Activated naive CD4-positive, alpha-beta T cell (primary cell): Measurements from ENCODE around the gene NCK2.

Source experiments
- DNase-seq, 4 experiments: peaks; one replicate each; lab custom pipeline; 2025; lab: John Stamatoyannopoulos, UW

Gene NCK2

DNA sequence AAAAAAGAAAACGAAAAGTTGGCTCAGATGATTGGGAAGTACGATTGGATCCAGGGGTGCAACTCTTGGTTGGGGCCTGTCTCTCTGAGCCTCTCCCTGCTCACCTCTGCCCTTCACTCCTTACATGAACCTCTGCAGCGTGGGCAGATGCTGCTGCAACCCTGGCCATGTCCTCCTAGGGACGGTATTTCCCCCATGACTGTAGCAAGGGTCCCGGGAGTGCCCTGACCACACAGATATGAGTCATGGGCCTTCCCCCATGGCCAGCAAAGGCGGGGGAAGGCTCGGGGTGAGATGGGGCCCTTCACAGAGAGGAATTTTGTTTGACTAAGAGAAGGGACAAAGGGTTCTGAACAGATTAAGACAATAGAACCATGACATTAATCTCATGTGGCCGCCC is 129.0 kb downstream of the NCK2 start:
- DNase-seq = no peak

DNA sequence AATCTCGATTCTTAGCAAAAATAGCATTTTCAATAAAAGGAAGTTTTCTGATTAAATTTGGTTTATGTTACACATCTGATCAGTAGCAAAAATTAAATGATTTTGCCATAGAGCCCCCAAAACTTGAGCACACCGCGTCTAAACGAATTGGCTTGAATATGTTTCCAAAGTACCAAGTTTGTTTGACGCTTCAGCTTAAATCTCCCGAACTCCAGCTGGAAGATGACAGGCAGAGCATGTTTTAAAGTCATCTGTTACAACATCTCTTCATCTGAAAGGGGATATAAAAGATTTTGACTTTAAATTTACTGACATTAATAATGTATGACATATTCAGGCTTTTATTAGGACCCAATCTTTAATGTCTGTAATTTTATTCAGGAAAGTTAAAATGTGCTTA is 129.8 kb downstream of the NCK2 start:
- DNase-seq = no peak

DNA sequence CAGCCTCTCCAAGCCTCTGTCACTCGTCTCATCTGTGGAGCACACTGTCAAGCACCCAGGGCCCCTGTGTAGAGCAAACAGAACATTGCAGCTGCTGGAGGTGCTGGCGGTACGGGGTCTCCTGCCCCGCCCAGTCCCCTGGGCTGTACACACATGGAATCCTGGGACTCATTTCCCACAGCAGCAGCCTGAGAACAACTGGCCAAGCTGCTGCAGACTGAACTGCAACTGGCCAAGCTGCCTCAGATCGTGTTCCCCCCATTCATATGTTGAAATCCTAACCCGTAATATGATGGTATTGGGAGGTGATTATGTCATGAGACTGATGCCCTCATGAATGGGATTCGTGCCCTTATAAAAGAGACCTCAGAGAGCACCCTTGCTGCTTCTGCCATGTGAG is 130.5 kb downstream of the NCK2 start:
- no peak for DNase-seq

DNA sequence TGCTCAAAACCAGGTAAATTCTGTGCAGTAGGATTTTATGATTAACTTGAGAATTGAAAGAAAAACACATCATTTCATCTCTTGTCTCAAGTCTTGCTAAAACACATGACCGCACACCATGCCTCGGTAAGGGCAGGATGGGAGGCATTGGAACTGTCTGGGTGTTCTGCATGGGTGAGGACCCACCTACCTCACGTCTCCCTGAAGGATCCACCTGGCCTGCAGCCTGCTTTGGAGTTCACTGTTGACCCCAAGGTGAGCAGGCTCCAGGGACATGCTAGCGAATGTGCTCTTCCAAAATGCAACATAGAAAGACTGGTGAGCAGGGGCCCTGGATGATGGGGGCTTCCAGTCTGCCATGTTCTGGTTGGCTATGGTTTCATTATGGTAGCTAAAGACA is 131.5 kb downstream of the NCK2 start:
- no peak for DNase-seq

DNA sequence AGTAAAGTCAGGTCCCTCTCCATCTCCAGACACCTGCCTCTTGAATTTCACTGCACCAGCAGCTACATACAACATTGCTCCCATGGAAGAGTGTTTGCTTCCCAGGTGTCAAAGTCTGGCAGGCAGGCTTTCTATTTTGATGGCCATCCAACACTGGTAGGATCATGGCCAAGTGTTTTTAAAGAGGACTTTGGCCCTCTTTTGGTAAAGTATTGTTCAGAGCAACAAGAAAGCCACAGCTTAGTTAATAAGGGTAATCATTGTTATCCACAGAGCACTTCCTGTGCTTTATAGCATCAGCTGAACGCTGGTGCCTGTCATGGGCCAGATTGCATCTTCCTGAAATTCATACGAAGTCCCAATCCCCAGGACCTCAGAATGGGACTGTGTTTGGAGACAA is 133.2 kb downstream of the NCK2 start:
- DNase-seq = no peak

DNA sequence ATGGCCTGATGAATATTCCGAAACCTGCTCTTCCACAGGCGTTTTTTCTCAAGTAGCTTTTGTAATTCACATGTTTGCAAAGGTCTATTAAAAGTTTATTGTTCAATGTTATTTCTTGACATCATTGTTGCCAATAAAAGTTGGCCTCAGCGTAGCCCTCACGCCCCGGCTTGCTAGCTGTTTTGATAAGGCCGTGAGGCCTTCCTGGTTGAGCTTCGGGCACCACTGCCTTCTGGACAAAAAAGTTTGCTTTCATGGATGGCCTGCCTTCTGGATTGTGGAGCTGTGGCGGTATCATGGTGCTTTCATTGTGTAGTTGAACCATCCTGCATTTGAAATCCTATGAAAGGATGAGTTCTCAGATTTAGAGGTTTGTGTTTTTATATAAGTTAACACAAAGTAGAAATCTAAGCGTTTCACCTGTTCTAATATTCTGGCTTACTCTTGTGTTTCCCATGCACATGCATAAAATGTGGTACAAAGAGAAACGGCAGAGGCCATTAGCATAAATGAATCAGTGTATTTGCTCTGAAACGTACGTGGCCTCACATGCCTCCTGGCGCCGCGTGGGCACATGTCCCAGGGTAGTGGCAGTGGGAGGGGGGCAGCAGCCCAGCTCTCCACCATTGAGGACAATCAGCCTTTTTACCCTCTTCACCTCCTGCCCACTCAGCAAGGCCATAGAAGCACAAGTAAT is 134.5 kb downstream of the NCK2 start:
- DNase-seq = no peak

DNA sequence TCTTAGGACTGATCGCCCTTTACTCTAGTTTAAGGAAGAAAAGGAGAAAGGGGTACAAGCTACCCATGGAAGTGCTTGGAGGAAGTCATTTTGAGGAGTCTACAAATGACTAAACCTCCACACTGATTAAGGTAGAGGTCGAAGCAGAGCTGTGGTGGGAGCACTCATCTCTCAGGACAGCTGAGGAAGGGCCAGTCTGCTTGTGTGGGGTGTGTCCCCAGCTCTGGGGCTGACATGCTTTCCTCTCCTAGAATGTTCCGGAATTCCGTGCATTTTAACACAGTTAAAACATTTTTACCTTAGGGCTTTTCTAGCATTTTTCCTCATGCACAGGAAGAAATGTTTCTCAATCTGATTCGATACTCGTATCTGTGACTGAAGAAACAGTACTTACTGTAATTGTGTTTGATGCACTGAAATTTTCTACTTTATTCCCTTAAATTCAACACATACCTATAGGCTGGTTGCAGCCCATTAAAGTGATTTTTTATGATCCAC is 135.1 kb downstream of the NCK2 start:
- no peak for DNase-seq

DNA sequence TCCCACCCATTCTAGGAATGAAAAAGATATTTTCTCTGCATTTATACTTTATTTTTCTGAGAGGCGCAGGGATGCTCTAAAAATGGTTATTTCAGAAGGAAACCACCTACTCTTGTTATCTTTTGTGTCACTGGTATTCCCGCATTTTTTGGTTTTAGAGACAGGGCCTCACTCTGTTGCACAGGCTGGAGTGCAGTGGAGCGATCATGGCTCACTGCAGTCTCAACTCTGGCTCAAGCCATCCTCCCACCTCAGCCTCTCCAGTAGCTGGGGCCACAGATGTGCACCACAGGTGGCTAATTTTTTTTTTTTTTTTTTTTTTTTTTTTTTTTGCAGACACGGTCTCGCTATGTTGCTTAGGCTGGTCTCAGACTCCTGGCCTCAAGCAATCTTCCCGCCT is 135.9 kb downstream of the NCK2 start:
- DNase-seq = no peak

DNA sequence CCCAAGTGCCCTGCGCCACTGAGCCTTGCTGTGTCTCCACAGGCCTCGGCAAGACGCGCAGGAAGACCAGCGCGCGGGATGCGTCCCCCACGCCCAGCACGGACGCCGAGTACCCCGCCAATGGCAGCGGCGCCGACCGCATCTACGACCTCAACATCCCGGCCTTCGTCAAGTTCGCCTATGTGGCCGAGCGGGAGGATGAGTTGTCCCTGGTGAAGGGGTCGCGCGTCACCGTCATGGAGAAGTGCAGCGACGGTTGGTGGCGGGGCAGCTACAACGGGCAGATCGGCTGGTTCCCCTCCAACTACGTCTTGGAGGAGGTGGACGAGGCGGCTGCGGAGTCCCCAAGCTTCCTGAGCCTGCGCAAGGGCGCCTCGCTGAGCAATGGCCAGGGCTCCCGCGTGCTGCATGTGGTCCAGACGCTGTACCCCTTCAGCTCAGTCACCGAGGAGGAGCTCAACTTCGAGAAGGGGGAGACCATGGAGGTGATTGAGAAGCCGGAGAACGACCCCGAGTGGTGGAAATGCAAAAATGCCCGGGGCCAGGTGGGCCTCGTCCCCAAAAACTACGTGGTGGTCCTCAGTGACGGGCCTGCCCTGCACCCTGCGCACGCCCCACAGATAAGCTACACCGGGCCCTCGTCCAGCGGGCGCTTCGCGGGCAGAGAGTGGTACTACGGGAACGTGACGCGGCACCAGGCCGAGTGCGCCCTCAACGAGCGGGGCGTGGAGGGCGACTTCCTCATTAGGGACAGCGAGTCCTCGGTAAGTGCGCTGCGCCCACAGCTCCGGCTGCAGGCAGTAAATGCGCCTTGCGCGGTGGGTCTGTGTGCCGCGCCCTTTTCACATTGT is 136.8 kb downstream of the NCK2 start:
- DNase-seq = no peak

DNA sequence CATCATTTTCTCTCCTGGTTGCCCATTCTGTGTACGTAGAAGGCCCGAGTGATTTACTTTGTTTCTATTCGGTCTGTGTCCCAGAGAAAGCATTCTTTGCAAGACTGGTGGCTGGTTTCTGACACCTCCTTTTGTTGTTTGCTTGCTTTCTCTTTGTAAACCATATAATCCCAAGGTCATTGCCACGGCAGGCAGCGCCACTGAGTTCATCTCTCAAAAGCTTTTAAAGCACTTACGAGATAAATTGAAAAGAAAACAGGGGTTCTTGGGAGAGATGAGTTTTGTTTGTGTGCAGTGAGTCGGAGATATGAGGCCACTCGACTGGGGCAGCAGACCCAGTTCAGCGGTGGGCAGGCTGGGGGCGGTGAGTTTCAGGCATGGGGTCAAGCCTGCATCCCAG is 137.6 kb downstream of the NCK2 start:
- DNase-seq = no peak

DNA sequence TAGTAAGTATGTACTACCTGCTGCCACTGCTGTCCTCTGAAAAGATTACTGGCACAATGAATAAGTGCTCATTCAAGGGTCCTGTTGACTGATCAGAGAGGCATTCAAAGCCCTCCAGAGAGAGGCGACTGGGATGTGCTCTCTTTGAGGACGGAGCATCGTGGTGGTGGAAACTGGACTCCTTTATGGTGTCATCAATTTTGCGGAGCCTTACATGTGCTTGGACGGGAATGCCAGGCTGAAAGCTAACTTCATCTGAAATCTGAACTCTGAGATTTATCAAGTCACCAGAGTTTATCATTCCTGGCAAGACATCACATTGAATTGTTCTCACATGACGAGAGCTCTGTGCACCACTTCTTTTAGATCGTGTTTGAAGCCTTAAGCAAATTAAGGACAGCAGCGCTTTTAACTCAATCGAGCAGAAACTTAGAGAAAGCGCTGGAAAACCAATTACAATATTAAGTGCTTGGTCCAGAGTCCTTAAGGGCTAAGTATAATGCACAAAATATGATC is 138.3 kb downstream of the NCK2 start:
- DNase-seq = no peak

DNA sequence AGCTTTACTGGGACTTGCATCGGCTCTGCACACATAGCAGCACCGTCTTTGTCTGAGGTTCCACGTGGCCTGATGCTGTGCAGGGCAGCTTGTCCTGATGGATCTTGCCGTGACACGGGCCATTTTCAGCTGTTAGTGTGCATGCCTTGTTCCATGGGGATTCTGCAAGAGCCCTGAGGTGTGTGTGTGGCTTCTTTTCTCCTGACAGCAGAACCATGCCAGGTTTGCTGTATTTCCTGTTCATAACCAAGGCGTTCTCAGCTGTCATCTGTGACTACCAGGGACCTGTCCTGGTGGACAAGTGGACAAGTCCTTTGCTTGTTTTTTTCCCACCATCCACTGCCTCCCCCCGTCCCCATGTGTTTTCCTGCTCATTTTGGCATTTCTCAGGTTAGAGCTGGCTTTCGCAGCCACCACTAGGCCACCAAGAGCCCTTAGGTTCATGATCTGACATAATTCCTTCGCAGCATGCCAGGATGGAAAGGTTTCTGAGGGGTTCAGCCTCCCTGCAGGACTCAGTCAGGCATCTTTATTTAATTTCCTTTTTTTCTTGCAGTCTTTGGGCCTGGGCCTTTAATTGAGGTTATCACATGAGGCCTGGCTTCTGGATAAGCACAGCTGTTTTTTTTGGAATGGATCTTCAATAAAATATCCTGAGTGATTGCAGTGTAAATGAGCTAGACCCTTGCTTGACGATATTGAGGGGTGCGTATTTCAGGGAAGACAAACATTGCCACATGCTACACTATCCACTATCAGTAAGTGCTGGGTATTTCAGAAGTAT is 139.4 kb downstream of the NCK2 start:
- DNase-seq = no peak

DNA sequence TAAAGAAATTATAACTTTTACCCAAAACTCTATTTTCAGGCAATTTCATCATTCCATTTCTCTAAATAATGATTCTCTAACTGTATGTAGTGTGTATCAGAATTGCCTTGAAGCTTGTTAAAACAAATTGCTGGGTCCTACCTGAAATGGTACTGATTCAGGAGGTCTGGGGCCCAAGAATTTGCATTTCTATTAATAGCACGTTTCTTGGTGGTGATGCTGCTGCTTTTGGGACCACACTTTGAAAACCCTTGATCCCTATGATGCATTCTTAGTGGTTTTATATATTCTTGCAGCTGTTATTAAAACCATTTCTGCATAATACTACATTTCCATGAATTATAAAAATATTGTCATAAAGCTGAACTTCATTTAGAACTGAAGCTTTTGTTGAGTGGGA is 140.7 kb downstream of the NCK2 start:
- DNase-seq = no peak

DNA sequence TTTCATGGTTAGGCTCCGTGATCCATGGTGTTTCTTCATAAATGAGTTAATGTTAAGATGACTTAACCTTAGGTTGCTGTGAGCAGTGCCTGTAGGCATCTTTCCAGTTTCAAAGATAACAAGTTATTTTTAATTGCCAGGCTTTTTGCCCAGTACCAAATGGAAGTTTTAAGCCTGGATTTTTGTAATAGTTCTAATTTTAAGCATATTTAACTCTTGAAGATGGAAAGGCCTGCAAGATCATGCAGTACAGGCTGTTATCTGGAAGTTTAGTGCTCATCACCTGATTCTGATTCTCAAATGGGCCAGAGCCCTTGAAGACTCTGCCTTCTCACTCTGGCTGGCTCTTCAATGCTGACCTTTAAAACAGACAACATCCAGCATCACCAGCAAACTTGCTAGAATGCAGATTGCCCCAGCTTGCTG is 141.3 kb downstream of the NCK2 start:
- DNase-seq = no peak

DNA sequence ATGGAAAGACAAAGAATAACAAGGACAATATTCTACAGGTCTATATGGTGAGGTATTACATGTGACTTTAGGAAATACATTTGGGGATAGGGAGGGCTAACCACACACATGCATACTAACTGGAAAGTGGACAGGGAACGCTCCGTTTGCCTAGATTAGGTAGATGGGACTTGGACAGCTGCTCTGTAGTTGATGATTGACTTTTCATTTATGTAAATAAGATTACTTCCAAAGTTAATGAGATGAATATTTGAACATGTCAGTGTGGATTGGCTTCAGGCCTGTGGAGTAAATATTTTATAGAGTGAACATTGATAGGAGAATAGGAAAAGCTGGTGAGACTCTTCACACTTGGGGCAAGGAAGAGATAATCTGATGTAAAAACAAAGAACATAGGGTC is 142.0 kb downstream of the NCK2 start:
- DNase-seq = no peak

DNA sequence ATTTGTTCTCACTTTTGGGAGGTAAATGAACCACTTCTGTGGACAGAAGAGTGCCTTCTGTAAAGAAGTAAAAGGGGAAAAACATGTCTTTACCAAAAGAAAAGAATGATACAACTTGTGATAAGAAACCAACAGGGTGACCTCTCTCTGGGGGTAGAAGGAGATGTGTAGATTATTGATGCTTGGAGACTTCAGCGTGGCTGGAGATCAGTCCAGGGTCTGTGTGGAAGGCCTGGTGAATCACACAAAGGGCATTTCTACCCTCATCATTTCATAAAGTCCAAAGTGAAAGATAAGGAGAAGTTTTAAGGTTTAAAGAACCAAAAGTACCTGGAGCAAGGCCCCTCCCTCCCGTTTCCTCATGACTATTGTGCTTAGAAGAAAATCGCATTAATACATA is 142.5 kb downstream of the NCK2 start:
- no peak for DNase-seq

DNA sequence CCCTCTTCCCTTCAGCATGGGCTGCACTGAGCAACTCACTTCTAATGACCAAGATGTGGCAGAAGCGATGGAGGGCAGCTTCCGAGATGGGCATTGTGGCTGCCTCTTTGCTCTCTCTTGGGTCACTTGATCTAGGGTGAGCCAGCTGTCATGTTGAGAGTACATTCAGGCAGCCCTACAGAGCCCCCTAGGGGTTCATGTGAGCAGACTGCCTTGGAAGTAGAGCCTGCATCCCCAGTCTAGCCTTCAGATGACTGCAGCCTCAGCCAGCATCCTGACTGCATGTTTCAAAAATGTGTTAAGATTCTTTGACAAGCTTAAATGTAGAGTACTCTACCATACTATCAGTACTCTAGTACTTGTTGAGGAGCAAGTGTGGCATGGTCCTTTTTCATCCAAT is 143.9 kb downstream of the NCK2 start:
- DNase-seq = no peak

DNA sequence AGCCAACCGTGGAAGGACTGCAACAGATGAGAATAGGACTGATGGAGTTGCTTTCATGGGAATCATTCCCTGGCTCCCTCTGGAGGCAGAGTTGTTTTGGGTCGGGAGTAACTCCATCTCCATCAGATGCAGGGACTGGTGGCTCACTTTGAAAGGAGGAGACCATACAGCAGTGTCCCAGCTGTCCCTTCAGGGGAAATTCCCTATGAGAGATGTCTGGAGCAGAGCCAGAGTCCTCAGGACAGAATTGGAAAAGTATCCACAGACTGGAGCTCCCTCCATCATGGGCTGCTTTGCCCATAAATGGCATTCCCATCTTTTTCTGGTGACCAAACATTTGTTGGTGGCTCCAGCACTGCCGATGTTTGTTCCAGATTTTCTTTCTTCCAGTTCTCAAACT is 144.3 kb downstream of the NCK2 start:
- no peak for DNase-seq

DNA sequence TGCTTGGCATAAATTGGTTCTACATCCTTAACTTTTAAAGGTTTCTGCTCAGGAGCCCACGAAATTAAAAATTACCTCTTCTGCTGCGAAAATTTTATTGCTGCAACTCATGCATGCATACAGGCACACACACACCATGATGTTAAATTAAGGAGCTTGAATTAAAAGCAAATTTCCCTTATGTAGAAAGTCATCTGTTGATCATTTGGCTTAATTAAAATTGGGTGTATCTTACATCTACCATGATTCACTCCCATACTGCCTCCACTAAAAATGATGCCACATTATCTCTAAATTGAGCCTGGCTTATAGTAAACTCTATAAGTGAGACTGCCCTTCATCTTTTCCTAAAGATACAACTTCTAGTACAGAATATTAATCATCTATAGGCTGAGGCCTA is 145.4 kb downstream of the NCK2 start:
- DNase-seq = no peak

DNA sequence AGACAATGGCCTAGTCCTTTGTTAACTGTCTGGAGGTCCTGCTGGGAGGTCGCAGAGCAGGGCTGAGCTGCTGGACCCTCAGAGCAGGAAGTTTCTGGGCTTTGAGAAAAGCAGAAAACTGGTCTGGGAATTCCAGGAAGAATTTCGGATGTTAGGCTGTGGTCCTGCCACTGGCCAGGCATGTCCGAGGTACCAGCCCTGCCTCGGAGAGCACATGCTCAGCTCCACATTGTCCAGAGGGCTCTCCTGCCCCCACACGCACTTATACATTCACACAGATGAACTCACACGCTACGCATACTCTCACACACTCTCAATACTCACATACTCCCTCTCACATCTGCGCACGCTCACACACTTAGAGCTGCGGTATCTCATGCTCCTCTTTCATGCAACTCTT is 146.1 kb downstream of the NCK2 start:
- DNase-seq = no peak

DNA sequence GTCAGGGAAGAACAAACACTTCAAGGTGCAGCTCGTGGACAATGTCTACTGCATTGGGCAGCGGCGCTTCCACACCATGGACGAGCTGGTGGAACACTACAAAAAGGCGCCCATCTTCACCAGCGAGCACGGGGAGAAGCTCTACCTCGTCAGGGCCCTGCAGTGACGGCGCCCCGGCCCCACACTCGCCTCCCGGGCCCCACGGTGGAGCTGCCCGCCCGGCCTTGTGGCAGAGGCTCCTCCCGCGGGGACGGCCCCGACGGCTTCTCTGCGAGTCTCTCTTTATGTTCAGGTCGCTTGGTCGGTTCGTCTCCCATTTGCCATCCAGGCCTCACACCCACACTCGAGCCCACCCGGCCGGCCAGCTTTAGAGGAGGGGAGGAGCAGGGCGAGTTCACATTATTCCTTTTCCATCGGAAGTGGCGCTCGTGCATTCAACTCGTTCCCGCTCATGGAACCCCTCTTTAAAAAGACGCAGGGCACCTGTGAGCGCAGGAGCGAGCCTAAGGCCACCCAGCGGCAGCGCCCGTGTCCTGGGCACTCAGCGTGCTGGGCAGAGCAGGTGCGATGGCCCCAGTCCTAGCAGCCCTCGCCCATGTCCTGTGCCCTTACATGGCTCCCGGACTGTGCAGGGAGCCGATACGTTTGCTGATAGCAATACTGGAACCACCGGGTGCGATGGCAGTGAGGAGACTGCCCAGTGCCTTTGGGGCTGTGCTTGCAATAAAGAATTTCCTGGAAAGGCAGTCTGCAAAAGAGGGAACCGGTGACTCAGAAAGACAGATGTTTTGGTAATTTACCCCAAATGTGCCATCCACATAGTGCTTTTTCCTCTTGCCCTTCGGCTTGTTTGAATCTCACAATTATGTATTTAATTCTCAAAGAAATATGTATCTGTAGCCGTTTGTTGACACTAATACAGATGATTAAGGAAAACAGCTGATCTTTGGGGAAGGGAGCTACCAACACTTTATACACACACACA is 148.6 kb downstream of the NCK2 start:
- DNase-seq = no peak
